NCI-H345 treated with DMSO at 0.1 percent for 48 hours (cell line): ENCODE data around the gene LTN1.

Experiments used
- DNase-seq: peaks from one replicate; lab custom pipeline; 2025; ENCODE audit not compliant: unreplicated experiment; lab: John Stamatoyannopoulos, UW

LTN1 gene

GRCh38 chr21:28885853-28886177 lies 106.9 kb downstream of the LTN1 start:
- DNase-seq = no peak

GRCh38 chr21:28884976-28885852 lies 107.5 kb downstream of the LTN1 start:
- DNase-seq = peak; percentile 93

- DNase-seq = peak; percentile 47
Observed at GRCh38 chr21:28884481-28884880, 108.2 kb downstream of the LTN1 start.

- no peak for DNase-seq
Observed at GRCh38 chr21:28883931-28884330, 108.7 kb downstream of the LTN1 start.

- no peak for DNase-seq
Observed at GRCh38 chr21:28882345-28882744, 110.3 kb downstream of the LTN1 start.
